HFF-Myc (cell line): ENCODE data around the gene RASEF.

ENCODE experiments used
- DNase-seq: peaks from one replicate; pipeline ENCODE4 v3.0.0-alpha.2; 2011; ENCODE audit warnings: low read depth; ENCODE audit errors: extremely low read depth
- H3K4me3 ChIP-seq: replicated peaks from 2 replicates; pipeline ENCODE4 v1.5.1; 2011; ENCODE audit warnings: low read depth, mild to moderate bottlenecking, control low read depth, low read length
- TF ChIP-seq, protein P1 (sequence below): IDR thresholded peaks from 2 replicates; pipeline ENCODE4 v1.5.1; 2012; ENCODE audit warnings: mild to moderate bottlenecking, low read depth, low read length, control low read depth; ENCODE audit errors: missing control alignments

RASEF gene

DNA sequence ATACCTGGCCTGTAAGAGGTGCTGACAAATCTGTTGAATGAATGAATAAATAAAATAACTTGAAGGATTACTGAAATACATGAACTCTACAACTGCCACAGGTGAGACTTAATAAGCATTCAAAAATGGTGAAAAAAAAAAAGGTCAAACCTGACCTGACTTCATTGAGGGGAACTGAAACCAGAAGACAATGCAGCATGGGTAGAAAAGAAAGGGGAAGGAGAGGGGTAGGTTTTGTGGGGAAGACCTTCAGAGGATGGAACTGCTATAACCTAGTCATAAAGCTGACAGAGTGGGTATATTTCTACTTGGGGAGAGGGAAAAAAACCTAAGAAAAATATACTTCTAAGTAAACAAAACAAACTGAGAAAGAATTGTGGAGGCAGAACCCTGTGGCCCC lies 56.6 kb downstream of the RASEF start:
- TF ChIP-seq, protein P1, sequence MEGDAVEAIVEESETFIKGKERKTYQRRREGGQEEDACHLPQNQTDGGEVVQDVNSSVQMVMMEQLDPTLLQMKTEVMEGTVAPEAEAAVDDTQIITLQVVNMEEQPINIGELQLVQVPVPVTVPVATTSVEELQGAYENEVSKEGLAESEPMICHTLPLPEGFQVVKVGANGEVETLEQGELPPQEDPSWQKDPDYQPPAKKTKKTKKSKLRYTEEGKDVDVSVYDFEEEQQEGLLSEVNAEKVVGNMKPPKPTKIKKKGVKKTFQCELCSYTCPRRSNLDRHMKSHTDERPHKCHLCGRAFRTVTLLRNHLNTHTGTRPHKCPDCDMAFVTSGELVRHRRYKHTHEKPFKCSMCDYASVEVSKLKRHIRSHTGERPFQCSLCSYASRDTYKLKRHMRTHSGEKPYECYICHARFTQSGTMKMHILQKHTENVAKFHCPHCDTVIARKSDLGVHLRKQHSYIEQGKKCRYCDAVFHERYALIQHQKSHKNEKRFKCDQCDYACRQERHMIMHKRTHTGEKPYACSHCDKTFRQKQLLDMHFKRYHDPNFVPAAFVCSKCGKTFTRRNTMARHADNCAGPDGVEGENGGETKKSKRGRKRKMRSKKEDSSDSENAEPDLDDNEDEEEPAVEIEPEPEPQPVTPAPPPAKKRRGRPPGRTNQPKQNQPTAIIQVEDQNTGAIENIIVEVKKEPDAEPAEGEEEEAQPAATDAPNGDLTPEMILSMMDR, result no peak
- no peak overlapping the region for H3K4me3 ChIP-seq
- no peak for DNase-seq

DNA sequence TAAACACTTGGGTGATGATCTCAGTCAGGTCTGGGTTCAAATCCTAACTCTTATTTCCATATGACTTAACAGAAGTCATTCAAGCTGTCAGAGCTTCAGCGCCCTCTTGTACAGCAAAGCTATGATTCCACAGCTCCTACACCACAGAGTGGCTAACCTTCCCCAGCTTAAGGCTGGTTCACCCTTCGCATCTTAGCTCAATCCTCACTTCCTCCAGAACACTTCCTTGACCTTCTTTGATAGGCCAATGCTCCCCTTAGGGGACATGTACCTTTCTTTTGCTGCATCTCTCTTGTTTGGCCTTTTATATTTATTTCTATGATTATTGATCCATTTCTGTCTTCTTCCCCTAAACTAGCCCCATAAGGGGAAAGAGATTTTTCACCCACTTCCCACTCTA lies 57.0 kb downstream of the RASEF start:
- TF ChIP-seq, protein P1, result no peak
- no peak for DNase-seq
- no peak overlapping the region for H3K4me3 ChIP-seq

DNA sequence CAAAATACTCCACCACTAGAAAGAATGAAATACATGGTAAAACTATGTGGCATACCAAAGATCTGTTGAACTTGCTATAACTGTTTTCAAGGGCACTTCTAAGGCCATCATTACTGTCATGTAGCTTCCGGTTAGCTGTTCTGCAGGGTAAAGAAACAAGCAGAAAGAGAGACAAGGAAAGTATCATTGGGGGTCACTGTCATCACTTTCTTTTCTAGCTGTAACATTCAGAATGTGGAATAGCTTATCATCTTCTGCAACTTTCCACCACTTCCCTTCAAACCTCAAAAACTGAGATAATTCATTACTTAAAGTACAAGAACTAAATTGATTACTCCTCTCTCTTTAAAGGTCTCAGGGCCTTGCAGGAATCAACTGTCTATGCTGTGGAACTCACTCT lies 57.6 kb downstream of the RASEF start:
- H3K4me3 ChIP-seq, result no peak overlapping the region
- DNase-seq, result no peak
- TF ChIP-seq, protein P1, result no peak

DNA sequence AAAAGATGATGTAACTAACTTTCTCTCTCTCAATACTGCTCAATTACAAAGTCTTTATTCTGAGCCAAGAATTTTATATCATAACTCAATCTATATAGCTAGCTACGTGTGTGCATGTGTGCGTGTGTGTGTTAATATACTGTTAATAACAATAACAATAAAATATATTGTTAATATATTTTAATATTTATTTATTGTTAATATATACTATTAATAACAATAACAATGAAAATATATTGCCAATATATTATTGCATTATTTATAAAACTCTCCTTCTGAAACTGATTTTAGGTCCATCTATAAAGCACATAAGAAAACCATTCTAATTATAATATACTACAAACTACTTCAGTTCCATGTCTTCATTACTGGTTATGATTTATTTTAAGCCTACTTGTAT lies 60.6 kb downstream of the RASEF start:
- DNase-seq, result no peak
- TF ChIP-seq, protein P1, result no peak
- H3K4me3 ChIP-seq, result no peak overlapping the region

DNA sequence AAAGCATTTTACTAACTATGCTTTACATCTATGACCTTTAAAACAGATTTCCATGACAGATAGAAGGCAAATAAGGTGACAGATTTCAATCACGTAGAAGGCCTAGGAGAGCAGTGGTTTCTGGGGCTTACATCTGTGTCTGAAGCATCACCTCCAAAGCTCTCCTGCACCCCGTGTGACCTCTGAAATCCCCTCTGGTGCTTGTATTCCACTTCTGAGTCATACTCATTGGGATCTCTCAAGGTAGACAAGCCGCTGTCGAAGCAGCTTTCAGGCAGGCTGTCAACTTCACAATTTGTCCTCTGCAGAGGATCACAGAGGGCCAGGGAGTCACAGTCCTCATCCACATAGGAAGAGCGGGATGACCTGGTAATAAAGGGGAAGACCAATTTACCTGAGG lies 62.2 kb downstream of the RASEF start:
- no peak overlapping the region for H3K4me3 ChIP-seq
- no peak for DNase-seq
- TF ChIP-seq, protein P1, result no peak

DNA sequence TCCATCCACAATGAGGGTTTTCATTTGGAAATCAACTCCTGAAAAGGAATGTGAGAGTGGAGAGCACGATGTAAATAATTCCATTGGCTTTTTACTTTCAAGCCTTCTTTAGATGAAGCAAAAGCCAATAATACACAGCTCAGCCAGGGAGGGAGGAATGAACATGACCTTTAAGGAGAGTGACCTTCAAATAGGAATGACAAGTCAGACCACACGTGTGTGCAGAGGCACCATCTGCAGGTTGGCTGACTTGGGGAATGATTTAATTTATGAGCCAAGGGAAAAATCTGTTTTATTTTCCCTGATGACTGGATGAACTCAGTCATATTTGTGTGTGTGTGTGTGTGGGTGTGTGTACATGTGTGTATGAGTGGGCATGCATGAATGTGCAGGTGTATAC lies 64.5 kb downstream of the RASEF start:
- no peak for DNase-seq
- TF ChIP-seq, protein P1, result no peak
- no peak overlapping the region for H3K4me3 ChIP-seq

DNA sequence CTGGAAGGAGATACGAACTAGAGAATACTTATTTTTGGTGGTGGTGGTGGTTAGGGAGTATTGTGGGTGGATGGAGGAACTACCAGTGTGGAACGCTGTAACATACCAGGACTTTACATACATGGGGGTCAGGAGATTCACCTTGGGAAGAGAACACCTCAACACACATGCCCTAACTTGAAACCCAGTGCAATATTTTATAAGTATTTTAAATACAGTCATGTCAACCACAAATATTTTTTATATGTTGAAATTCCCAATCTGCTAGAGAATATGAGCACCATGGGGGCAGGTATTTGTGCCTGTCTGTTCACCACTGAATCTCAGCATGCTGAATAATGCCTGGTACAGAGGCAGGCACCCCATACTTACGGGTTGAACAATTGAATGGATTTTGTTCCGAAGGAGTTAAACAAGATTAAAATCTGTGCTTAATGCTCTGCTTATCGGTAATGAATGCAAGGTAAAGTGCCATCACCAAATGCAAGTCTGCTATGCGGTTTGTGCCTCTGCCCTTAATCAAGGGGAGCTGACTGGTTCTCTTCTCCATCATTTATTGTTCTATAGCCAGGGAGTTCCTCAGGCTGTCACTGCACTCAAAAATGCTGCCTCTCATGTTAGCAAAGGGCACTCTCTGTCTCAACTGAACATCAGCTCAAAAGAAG lies 65.3 kb downstream of the RASEF start:
- DNase-seq, result no peak
- TF ChIP-seq, protein P1, result no peak
- H3K4me3 ChIP-seq, result no peak overlapping the region
